Mammary epithelial cell (primary cell): ENCODE data around the gene TRABD2A.

Experiments used
- EZH2 ChIP-seq: IDR thresholded peaks from 2 replicates; pipeline ENCODE4 v1.6.1; 2012; ENCODE audit warnings: low read length, inconsistent platforms, borderline replicate concordance
- TF ChIP-seq, protein P1 (sequence below), 2 donors: IDR thresholded peaks in 1 of 2; conservative IDR thresholded peaks in 1 of 2; 2 replicates each; pipeline ENCODE4 v1.5.1; 2011 to 2012; ENCODE audit warnings: inconsistent platforms in 2 of 2, low read length in 2 of 2, mild to moderate bottlenecking in 2 of 2, control low read depth in 1 of 2, low read depth in 1 of 2; ENCODE audit not compliant: insufficient read depth in 1 of 2; ENCODE audit errors: extremely low read depth in 1 of 2

DNA sequence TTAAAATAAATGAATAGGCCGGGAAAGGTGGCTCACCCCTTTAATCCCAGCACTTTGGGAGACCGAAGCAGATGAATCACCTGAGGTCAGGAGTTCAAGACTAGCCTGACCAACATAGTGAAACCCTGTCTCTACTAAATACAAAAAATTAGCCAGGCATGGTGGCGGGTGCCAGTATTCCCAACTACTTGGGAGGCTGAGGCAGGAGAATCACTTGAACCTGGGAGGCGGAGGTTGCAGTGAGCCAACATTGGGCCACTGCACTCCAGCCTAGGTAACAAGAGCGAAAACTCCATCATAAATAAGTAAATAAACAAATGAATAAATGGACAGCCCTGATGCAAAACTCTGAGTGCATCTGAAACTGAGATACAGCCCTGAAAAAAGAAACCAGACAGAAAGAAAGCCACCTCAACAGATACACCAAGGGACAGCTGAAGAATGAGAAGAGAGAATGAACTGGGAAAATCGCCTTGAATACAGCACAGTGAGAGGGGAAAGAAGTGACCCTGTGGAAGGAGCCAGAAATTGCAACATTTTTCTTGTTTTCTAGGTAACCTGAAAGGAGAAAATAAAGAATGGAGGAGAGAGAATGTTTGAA is 64.4 kb downstream of the TRABD2A start:
- TF ChIP-seq, protein P1, sequence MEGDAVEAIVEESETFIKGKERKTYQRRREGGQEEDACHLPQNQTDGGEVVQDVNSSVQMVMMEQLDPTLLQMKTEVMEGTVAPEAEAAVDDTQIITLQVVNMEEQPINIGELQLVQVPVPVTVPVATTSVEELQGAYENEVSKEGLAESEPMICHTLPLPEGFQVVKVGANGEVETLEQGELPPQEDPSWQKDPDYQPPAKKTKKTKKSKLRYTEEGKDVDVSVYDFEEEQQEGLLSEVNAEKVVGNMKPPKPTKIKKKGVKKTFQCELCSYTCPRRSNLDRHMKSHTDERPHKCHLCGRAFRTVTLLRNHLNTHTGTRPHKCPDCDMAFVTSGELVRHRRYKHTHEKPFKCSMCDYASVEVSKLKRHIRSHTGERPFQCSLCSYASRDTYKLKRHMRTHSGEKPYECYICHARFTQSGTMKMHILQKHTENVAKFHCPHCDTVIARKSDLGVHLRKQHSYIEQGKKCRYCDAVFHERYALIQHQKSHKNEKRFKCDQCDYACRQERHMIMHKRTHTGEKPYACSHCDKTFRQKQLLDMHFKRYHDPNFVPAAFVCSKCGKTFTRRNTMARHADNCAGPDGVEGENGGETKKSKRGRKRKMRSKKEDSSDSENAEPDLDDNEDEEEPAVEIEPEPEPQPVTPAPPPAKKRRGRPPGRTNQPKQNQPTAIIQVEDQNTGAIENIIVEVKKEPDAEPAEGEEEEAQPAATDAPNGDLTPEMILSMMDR (conservative IDR thresholded peaks at IDR 0.05 in 1 of 2, IDR thresholded peaks at IDR 0.05 in 1 of 2; ENCODE audit: extremely low read depth in 1 of 2, insufficient read depth in 1 of 2, low read depth in 1 of 2, low read length in 2 of 2), result no peak
- no peak for TF ChIP-seq EZH2
